H1 (cell line): ENCODE data around the gene SLC7A6OS.

Source experiments
- CTCF ChIP-seq, 3 experiments: IDR thresholded peaks; 1 replicate in 2 of 3; 2 replicates in 1 of 3; pipeline versions ENCODE4 v1.5.1 to v1.6.1; 2011; ENCODE audit warnings: low read length in 3 of 3, mild to moderate bottlenecking in 3 of 3, inconsistent platforms in 2 of 3, low read depth in 1 of 3, moderate library complexity in 1 of 3; ENCODE audit not compliant: insufficient read depth in 1 of 3; ENCODE audit errors: control extremely low read depth in 1 of 3
- EGR1 ChIP-seq: IDR thresholded peaks from 2 replicates; pipeline ENCODE4 v1.6.1; 2011; ENCODE audit warnings: low read depth, low read length, borderline replicate concordance
- GABPA ChIP-seq: IDR thresholded peaks from 2 replicates; pipeline ENCODE4 v1.6.1; 2011; ENCODE audit warnings: mild to moderate bottlenecking, low read length, moderate library complexity, borderline replicate concordance; ENCODE audit not compliant: insufficient read depth
- JUN ChIP-seq: IDR thresholded peaks from 2 replicates; pipeline ENCODE4 v1.6.1; 2011; ENCODE audit warnings: low read depth, mild to moderate bottlenecking, improper control_type of control experiment, low read length
- POLR2A ChIP-seq, 2 experiments: IDR thresholded peaks; 1 replicate in 1 of 2; 2 replicates in 1 of 2; pipeline ENCODE4 v1.6.1; 2011; ENCODE audit warnings: low read depth in 2 of 2, low read length in 2 of 2, mild to moderate bottlenecking in 2 of 2; ENCODE audit errors: control extremely low read depth in 1 of 2
- POLR2AphosphoS5 ChIP-seq: IDR thresholded peaks from 2 replicates; pipeline ENCODE4 v1.6.1; 2011; ENCODE audit warnings: low read depth, low read length
- SRF ChIP-seq: IDR thresholded peaks from 2 replicates; pipeline ENCODE4 v1.6.1; 2011; ENCODE audit warnings: mild to moderate bottlenecking, low read depth, low read length, moderate library complexity

- TF ChIP-seq POLR2A (IDR thresholded peaks at IDR 0.05; ENCODE audit: control extremely low read depth in 1 of 2, low read depth in 2 of 2, low read length in 2 of 2) (no peak), POLR2AphosphoS5 (no peak), CTCF (IDR thresholded peaks at IDR 0.05; ENCODE audit: control extremely low read depth in 1 of 3, insufficient read depth in 1 of 3, low read depth in 1 of 3, low read length in 3 of 3) (no peak), JUN (no peak), EGR1 (no peak), GABPA (no peak), SRF (no peak)
Measured at GRCh38 chr16:68331879-68332410, 21.2 kb upstream of the SLC7A6OS start.
